Measurements from ENCODE around the gene XIAP.
"Not testable (repeated sequence)": the region's sequence is repeated elsewhere in the genome, so short reads cannot be mapped to it uniquely, and the experiment has no call there.

Gene XIAP

DNA sequence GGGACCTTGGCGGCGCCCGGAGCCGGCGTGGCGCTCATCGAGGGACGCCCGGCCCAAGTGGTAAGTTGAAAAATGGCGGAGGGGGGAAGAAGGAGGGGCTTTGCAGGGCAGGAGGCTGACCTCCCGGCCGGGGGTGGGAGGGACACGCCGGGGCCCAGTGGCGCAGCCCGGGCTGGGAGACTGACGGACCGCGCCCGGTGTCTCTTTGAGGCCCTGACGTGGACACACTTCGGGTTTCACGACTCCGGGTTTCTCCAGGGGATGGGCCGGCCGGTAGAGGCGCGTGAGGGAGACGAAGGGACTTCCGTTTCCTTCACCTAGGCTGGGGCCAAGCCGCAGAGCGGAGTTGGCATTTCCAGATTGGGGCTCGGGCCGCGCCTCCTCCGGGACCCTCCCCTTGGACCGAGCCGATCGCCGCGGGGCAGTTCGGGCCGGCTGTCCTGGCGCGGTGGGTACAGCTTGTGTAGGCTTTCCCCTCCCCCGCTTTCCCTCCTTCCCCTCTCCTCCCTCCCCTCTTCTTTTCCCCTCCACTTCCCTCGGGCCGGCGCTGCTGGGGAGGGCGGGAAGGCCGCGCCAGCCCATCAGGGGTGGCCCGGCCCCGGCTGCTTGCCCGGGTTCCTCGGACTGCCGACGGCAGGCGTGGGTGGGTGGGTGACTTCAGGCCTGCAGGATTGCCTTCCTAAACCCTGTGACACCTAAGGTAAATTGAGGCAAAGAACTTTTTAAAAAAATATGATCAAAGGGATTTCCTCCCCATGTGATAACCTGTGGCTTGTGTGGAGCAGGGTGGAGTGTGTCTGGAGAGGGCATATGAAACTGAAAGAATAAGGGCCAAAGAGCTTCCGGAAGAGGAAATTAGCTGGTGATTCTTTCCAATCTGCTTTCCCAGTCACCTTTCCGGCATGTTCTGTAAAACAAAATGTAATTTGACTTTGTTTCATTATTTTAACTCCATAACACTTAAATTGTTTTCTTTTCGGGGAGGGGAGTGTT, at the start of gene XIAP:
TSS of gene XIAP (plus strand) at position 208 of the 993 bp plus-strand sequence. CDS start 25,610 bp downstream, outside the sequence.
- DNase-seq = peak; percentile 68 to 81

DNA sequence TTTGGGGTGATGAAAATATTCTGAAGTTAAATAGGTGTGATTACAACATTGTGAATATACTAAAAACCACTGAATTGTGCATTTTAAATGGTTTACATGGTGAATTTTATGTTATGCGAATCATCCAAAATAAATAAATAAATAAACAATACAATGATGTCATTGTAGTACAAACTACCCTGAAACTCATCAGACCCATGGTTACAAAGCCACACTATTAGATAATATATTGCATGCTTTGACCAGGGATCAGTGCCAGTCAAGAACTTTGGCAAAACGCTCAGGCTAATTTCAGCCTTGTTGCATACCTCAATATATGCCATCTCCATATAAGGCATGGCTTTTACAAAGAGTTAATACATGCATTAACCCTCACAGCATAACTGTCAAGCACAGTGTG, 45.5 kb upstream of the XIAP start:
- DNase-seq = no peak

DNA sequence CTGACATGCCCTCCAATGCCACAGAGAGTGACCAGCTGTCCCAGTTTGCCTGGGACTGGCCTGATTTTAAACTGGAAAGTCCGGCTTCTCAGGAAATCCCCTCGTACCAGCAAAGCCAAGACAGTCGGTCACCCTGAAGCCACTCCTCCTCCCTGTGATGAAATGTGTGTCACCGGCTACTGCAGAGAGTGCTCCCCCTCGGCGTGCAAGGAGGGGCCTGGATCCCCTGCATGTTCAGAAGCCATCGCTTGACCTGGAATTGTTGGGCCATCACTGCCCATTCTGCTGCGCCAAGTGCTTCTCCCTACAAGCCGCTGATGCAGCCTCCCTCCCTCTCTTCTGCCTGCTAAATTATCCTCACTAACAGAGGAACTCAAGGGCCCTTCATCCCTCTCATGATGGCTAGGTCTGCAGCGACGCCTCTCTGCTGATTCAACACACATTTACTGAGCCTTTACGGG, 44.9 kb upstream of the XIAP start:
- not testable (repeated sequence) for DNase-seq

DNA sequence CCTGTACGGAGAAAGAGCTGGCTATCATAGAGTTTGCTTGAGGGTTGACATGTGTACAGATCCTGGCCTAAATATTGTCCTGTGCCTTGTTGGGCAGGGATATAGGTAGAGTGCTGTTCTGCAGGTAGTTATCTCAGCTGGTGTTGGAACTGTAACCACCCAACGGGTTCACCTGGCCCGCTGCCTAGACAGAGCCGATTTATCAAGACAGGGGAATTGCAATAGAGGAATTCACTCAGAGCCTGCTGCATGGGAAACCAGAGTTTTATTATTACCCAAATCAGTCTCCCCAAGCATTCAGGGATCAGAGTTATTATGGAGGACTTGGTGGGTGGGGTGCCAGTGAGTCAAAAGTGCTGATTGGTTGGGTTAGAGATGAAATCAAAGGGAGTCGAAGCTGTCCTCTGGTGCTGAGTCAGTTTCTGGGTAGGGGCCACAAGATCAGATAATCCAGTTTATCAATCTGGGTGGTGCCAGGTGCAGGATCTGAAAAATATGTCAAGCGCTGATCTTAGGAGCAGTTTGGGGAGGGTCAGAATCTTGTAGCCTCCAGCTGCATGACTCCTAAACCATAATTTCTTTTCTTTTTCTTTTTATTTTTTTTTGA, 42.5 kb upstream of the XIAP start:
- DNase-seq = no peak

DNA sequence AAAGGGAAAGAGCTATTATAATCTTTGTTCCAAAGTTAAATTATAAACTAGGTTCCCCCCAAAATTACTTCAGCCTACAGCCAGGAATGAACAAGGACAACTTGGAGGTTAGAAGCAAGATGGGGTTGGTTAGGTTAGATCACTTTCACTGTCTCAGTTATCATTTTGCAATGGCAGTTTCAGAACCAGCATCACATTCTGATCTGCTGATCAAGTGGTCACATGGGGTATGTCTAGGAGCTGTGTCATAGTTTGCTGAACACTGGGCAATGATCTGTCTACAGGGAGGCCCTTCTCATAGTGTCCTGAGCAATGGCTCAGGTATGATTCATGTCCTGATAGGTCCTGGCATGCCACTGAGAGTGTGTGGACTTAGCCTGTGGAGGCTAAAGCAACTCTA, 41.6 kb upstream of the XIAP start:
- no peak for DNase-seq

DNA sequence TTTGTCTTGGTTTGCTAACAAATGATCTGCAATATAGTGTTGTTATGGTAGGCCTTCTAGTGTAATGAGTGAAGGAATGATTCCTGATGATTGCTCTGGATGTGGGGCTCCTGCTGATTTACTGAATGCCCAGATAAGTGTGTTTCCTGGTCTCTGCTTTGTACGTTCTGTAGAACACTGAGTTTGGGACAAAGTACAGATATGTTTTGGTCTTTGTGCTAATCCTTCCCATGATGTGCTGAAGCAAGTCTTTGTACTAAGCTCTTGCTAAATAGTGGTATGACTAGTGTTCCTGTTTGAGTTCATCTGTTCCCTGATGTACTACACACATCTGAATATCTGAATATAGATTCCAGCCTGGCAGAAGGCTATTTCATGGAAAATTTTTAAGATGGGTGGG, 36.9 kb upstream of the XIAP start:
- no peak for DNase-seq

DNA sequence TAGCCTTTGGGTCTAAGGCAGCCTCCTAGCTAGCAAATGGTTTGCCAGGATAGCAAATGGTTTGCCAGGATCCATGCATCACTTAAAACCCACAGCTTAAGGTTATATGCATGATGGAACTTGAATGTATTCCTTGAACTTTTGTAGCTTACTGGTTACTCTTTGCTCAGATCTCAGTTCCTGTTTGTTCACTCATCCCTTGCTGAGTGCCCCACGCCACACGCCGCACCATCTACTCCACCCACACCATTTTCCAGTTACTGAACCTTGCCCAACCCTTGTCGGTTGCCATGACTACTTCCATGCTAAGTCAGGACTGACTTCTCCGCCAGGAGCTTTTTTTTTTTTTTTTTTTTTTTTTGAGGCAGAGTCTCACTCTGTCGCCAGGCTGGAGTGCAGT, 29.5 kb upstream of the XIAP start:
- DNase-seq = peak in 1 of 2 donors; percentile 59

DNA sequence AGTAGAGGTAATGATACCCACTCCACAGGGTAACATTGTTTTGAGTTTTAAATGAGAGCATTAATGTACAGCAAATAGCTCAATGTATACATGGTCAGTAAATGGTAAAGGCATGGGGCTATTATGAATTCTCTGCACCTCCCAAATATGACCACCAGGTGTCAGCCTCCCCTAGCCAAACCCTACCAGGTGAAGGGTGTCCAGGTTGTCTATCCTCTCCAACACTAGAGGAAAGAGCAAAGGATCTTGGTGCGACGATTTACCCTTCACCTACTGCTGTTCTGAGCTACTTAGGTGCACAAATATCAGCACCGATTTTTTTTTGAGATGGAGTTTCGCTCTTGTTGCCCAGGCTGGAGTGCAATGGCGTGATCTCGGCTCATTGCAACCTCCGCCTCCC, 26.5 kb upstream of the XIAP start:
- peak; percentile 59 to 71 for DNase-seq

DNA sequence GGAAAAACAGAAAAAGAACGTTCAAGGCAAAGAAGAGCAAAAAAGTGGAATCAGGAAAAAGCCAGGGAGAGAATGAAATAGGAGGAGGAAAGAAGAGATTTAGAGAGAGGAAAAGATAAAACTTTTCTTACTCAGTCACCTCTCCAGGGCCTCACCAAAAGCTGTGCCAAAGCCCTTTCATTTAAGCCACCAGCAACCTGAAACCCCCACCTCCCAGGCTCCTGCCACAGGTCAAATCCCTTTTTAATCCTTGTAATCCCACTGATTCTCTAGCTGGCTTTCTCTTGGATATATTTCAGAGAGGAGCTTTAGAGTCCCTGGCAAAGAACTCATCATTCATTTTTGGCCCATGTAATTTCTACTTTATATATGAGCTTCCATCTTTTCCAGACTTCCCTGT, 25.7 kb upstream of the XIAP start:
- no peak for DNase-seq

DNA sequence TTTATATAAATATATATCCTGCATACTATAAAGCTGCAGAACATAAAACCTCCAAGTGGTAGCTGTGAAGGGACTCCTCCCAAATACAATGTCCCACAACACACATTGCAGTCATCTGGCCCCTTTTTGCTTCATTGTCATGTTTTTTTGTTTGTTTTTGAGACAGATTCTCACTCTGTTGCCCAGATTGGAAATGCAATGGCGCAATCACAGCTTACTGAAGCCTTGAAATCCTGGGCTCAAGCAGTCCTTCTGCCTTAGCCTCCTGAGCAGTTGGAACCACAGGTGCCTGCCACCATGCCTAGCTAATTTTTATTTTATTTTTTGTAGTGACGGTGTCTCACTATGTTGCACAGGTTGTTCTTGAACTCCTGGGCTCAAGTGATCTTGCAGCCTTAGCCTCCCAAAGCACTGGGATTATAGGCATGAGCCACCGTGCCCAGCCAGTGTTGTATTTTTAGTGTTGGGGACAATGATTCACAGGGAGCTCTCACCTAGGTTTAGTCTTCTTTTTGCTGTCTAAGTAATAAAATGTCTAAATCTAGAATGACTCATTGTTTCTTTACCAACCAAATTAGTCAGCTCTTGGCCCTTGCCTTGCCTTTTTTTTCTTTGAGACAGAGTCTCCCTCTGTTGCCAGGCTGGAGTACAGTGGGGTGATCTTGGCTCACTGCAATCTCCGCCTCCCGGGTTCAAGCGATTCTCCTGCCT, 24.0 kb upstream of the XIAP start:
- no peak for DNase-seq

DNA sequence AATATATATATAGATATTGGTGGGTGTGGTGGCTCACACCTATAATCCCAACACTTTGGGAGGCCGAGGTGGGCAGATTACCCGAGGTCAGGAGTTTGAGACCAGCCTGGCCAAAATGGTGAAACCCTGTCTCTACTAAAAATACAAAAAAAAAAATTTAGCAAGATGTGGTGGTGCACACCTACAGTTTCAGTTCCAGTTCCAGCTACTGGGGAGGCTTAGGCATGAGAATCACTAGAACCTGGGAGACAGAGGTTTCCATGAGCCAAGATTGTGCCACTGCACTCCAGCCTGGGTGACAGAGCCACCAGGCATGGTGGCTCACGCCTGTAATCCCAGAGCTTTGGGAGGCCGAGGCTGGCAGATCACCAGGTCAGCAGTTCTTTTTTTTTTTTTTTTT, 14.7 kb upstream of the XIAP start:
- not testable (repeated sequence) for DNase-seq

DNA sequence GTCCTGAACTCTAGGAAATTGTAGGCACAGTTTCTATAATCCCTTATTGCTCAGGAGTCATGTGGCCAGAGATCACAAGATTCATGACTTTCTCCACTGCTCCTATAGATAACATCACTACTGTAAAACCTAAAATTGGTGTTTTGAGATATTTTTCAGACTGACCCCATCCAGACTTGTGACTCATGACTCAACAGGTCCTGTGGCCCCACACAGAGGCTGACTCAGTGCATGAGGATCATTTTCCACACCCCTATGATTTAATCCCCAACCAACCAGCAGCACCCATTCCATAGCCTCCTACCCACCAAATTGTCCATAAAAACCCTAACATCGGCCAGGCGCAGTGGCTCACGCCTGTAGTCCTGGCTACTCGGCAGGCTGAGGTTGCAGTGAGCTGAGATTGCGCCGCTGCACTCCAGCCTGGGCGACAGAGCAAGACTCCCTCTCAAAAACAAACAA, 13.2 kb upstream of the XIAP start:
- no peak for DNase-seq

DNA sequence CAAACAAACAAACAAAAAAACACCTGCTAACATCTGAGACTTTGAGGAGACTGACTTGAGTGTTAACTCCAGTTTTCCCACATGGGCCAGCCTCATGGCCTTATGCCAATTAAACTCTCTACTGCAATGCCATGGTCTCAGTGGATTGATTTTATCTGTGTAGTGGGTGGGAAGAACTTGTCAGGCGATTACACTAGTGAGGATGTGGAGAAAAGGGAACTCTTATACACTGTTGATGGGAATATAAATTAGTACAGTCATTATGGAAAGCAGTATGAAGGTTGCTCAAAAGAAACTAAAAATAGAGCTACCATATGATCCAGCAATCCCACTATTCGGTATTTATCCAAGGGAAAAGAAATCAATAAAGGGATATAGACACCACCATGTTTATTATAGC, 12.8 kb upstream of the XIAP start:
- no peak for DNase-seq

DNA sequence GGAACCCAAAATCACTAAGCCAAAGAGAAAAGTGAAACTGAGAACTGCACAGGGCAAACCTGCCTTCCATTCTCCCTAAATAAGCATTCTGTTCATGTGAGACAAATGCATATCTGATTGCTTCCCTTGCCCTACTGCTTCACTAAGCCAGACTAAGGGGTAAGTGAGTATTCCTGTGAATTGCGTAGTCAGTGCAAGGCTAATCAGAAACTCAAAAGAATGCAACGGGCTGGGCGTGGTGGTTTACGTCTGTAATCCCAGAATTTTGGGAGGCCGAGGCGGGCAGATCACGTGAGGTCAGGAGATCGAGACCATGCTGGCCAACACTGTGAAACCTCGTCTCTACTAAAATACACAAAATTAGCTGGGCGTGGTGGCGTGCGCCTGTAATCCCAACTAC, 10.8 kb upstream of the XIAP start:
- no peak for DNase-seq

DNA sequence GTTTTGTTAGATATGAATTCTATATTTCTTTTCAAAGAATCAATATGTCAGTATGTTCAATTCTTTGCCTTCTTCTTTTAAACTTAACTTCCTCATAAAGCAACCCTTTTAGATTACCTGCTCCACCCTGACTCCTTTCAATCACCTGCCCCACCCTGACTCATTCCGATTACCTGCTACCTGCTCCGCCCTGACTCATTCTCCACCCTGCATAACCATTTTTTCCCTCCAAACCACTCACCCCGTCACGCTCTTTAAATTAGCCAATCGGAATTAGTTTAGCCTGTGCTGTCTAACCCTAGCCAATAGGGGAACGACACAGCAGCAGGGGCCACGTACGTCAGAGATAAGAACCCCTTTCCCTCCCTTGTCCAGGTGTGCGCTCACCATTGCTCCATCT, 9.9 kb upstream of the XIAP start:
- not testable (repeated sequence) for DNase-seq

DNA sequence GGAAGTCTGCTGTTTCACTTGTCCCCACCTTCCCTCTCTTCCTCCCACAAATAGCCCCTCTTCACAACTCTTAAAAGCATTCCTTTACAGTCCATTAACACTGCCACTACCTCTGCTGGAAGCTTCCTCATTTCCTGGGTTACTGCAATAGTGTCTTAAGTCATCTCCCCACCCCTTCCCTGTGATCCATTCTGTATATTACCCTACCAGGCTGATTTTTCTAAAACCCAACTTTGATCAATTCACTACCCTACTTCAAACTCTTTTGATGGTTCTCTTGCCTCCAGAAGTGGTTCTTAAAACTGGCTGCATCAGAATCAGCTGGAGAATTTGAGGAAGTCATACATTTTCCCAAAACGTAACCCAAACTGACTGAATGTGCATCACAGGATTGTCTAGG, 8.8 kb upstream of the XIAP start:
- no peak for DNase-seq

DNA sequence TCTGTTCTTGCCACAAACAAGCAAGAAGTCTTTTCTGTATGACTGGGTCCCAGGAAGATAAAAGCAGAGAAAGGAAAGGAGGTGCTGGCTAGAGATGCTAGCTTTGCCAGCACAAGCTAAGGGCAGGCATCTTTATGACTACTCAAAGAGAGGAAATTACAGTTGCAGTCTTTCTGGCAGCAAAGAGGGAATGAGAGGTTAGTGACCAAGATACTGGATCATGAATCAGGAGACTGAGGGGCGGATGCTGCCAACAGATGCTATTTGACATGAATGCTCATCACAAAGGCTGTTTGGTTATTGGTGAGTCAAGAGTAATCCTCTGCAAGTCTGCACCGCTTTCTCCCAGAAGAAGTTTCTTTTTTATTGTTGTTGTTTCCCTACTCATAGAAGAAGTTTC, 5.5 kb upstream of the XIAP start:
- DNase-seq = no peak

DNA sequence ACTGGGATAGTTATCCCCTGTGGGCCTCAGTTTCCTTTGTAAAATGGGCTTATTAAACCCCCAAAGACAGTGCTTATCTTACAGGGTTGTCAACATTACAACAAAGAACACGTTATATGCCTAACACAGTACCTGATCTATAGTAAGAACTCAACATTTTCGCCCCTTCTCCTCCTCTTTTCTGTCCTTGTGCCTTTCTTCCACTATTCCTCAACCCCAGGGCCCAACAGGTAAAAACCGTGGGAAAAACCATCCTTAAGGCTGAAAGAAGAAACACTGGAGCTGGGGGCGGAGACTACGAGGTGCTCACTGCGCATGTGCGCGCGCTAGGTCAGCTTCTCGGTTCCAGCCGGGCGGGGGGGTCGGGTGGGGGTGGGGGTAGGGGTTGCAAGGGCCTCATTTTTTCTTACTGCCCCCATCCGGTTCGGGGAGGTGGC, 426 bp upstream of the XIAP start:
- no peak for DNase-seq

DNA sequence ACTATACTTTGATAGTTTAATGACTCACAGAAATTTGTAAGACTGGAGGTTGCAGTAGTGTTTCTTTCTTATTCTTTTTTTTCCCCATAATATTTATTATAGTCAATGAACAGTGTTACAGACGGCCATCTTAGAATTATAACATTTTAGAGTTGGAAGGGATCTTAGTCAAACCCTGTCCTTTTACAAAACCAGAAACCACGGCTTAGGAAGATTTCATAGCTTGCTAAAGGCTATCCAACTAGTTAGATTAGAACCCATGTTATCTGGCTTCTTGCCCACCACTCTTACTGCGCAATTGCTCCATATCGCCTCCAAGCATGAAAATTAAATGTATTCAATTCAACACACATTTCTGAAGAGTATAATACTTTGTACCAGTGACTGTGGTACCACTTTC, 1.1 kb downstream of the XIAP start:
- no peak for DNase-seq

DNA sequence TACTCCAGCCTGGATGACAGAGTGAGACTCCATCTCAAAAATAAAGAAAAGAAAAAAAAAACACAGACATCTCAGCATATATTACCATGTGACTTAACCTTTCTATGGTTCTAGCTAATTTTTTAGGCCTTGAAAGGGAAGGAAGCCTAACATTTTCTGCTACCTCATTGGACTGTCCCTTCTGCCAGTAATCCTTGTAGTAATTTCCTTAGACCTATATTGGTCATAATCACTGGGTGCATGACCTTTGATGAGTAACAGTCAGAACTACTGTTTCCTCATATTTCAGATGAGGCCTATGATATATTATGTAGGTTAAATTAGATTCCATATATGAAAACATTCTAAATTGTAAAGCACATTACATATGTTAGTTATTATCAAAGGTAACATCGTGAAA, 9.6 kb downstream of the XIAP start:
- DNase-seq = no peak

DNA sequence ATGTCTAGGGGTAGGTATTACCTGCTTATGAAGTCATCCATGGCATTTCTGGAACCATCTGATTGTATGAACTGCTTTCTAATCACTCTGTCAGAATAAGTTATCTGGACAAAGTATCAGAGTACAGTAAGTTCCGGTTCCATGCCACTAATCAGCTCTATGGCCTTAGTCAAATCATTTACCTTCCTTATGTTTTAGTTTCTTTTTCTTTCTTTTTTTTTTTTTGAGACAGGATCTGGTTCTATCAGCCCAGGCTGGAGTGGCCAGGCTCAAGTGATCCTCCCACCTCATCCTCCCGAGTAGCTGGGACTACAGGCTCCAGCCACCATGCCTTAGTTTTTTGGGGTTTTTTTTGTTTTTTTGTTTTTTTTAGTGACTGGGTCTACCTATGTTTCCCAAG, 11.5 kb downstream of the XIAP start:
- no peak for DNase-seq

DNA sequence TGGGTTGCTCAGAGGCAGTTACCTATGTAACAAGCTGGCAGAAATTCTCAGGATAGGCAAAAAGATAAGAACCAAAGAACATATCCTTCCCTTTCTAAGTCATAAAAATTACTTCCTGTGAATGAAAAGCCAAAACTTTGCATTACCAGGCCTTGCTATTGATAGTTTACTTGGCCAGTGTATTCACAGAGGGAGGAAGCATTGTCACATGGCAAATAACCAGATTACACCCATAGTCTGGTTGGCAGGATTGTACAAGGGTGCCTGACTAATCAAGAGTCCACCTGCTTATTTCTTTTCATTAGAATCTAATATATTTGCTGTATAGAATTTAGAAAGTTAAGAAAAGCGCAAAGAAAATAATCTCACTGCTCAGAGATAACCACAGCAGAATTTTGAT, 14.1 kb downstream of the XIAP start:
- DNase-seq = no peak

DNA sequence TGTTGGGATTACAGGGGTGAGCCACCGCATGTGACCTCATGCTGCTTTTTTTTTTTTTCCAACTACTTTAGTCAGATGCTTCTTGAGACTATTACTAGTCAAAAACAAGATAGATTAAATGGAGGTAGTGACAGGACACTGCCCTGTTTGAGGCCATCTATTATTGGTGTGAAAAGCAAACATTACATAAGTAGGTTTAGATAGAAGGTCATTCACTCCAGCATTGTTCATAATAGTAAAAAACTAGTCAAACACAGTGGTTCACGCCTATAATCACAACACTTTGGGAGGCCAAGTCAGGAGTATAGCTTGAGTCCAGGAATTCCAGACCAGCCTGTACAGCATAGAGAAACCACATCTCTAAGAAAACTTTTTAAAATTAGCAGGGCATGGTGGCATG, 16.3 kb downstream of the XIAP start:
- no peak for DNase-seq

Data from CD4-positive, alpha-beta T cell treated with Interleukin-1 beta for 1 hour (primary cell).